DMS 273 treated with DMSO at 0.1 percent for 48 hours (cell line): ENCODE measurements around the gene ZNF888.
"Not testable (repeated sequence)": the region's sequence is repeated elsewhere in the genome, so short reads cannot be mapped to it uniquely, and the experiment has no call there.

Experiments used
- DNase-seq: peaks from one replicate; lab custom pipeline; 2025; lab: John Stamatoyannopoulos, UW

The ZNF888 gene

DNA sequence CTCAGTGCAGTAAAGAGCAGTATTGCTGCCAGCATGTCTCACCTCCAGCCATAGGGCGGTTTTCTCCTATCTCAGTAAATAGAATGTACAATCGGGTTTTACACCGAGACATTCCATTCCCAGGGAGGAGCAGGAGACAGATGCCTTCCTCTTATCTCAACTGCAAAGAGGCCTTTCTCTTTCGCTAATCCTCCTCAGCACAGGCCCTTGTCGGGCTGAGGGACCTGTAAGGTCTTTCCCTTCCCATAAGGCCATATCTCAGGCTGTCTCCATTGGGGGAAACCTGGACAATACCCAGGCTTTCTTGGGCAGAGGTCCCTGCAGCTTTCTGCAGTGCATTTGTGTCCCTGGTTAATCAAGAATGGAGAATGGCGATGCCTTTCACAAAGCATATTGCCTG, 50.2 kb downstream of the ZNF888 start:
- not testable (repeated sequence) for DNase-seq

- DNase-seq: no peak
Observed at GRCh38 chr19:52871466-52871865, 51.8 kb downstream of the ZNF888 start.

GRCh38 chr19:52868031-52868430, 55.2 kb downstream of the ZNF888 start:
- DNase-seq: not testable (repeated sequence)

DNA sequence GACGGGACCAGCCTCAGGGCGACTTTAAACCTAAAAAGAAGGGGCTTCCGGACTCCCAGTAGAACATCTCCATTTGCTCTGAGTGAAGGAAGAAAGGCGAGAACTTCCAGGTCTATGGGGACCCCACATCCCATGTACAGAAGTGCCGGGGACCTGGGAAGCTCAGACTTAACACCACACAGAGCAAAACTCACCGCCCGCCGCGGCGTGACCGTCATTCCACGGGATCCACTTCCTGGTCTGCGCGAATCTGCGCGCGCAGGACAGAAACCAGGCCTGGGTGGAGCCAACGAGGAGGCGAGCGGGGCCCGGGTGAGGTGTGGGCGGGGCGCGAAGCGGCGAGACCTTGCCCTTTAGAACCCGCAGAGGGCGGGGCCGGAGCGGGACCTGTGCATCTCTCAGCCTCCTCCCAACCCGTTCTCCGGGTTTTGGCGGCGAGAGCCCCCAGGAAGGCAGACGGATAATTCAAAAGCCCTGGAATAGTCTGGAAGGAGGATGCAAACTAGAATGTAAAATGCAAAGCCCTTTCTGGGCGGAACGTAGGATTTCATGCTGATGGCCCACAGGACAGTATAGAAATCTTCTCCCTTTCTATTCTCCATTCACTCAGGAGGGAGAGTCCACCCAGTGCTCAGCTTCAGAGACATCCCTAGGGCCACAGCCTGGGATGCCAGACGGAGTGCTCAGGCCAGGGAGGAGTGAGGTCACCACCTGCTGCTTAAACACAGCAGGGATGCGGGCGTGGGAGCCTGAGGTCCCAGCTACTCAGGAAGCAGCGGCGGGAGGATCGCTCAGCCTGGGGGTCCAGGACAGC, 65.6 kb downstream of the ZNF888 start, which contains the start of gene ZNF468:
ZNF468 (minus strand) TSS at position 242 of the 814 bp plus-strand sequence. CDS start 3,347 bp downstream, outside the sequence.
- DNase-seq: peak; percentile 42

- DNase-seq: not testable (repeated sequence)
Observed at GRCh38 chr19:52856540-52857377, 66.5 kb downstream of the ZNF888 start.
